Keratinocyte (primary cell): Measurements from ENCODE around the gene VSIG10L2. TPM values are rescaled to one million over a fixed set of nuclear protein-coding genes. Genes with fewer than 3 reads are reported as not detected.
A peak's percentile ranks its signal among the peaks of the same experiment; 100 is the strongest.

Experiments used
- DNase-seq: peaks from one replicate; pipeline ENCODE4 v3.0.0-alpha.2; 2011; ENCODE audit warnings: low read depth, missing footprints, low spot score
- FAIRE-seq: peaks from 2 replicates; lab custom pipeline; 2011; peaks lifted over from hg19 to GRCh38; lab: Jason Lieb, UNC
- H2AFZ ChIP-seq: 2 replicates; pipeline ENCODE4 v1.6.0; 2012; ENCODE audit warnings: low read length, control low read depth, inconsistent platforms; ENCODE audit not compliant: control insufficient read depth
- H3K27ac ChIP-seq: 2 replicates; pipeline ENCODE4 v1.5.1; 2011; ENCODE audit warnings: low read length; ENCODE audit not compliant: control insufficient read depth, insufficient read depth
- H3K27me3 ChIP-seq: 3 replicates; pipeline ENCODE4 v1.6.0; 2011; ENCODE audit warnings: low read length; ENCODE audit not compliant: control insufficient read depth, insufficient read depth; ENCODE audit errors: extremely low read depth
- H3K36me3 ChIP-seq, 2 experiments: 2 replicates in 1 of 2; 3 replicates in 1 of 2; pipeline ENCODE4 v1.5.1; 2011; ENCODE audit warnings: low read length in 2 of 2, mild to moderate bottlenecking in 1 of 2; ENCODE audit not compliant: control insufficient read depth in 2 of 2, insufficient read depth in 2 of 2; ENCODE audit errors: extremely low read depth in 1 of 2
- H3K4me1 ChIP-seq: 3 replicates; pipeline ENCODE4 v1.5.1; 2011; ENCODE audit warnings: low read length; ENCODE audit not compliant: control insufficient read depth, insufficient read depth; ENCODE audit errors: extremely low read depth
- H3K4me2 ChIP-seq: 3 replicates; pipeline ENCODE4 v1.6.0; 2011; ENCODE audit warnings: low read depth, low read length; ENCODE audit not compliant: control insufficient read depth, insufficient read depth; ENCODE audit errors: extremely low read depth
- H3K4me3 ChIP-seq, 3 experiments: fragments of 200-600 bp in 1 of 3; sonication (generic) in 1 of 3; 2 replicates in 2 of 3; 3 replicates in 1 of 3; pipeline ENCODE4 v1.5.1; 2011 to 2016; ENCODE audit warnings: low read length in 3 of 3, mild to moderate bottlenecking in 3 of 3, control low read depth in 2 of 3, inconsistent platforms in 1 of 3, low read depth in 1 of 3, mixed read lengths in 1 of 3, mixed run types in 1 of 3, moderate library complexity in 1 of 3; ENCODE audit not compliant: control insufficient read depth in 2 of 3, insufficient read depth in 2 of 3; ENCODE audit errors: extremely low read depth in 1 of 3
- H3K79me2 ChIP-seq: 2 replicates; pipeline ENCODE4 v1.6.0; 2012; ENCODE audit warnings: low read length; ENCODE audit not compliant: control insufficient read depth, insufficient read depth
- H3K9ac ChIP-seq: 3 replicates; pipeline ENCODE4 v1.6.0; 2011; ENCODE audit warnings: low read length; ENCODE audit not compliant: control insufficient read depth, insufficient read depth; ENCODE audit errors: extremely low read depth
- H3K9me1 ChIP-seq: 3 replicates; pipeline ENCODE4 v1.6.0; 2011; ENCODE audit warnings: low read length; ENCODE audit not compliant: control insufficient read depth, insufficient read depth; ENCODE audit errors: extremely low read depth
- H3K9me3 ChIP-seq: 2 replicates; pipeline ENCODE4 v1.5.1; 2012; ENCODE audit warnings: low read depth, low read length; ENCODE audit not compliant: control insufficient read depth
- H4K20me1 ChIP-seq: 3 replicates; pipeline ENCODE4 v1.6.0; 2011; ENCODE audit warnings: low read length; ENCODE audit not compliant: control insufficient read depth, insufficient read depth; ENCODE audit errors: extremely low read depth
- CTCF ChIP-seq, 3 experiments: IDR thresholded peaks in 1 of 3; conservative IDR thresholded peaks in 1 of 3; optimal IDR thresholded peaks in 1 of 3; 2 replicates in 2 of 3; 3 replicates in 1 of 3; pipeline versions ENCODE3 to v1.5.1; 2011; ENCODE audit warnings: low read length in 3 of 3, mild to moderate bottlenecking in 3 of 3, moderate library complexity in 2 of 3, control low read depth in 1 of 3, inconsistent platforms in 1 of 3; ENCODE audit not compliant: insufficient read depth in 2 of 3; ENCODE audit errors: extremely low read depth in 1 of 3
- EZH2 ChIP-seq: IDR thresholded peaks from one replicate; pipeline ENCODE4 v1.6.1; 2012; ENCODE audit warnings: inconsistent platforms, mild to moderate bottlenecking, low read length, moderate library complexity
- dilution Hi-C: fragments of 300-500 bp; cut with MboI; formaldehyde crosslinking; loops from one replicate; pipeline ENCODE4 v1.7.0; 2020; ENCODE audit warnings: low sequenced_read_pairs; ENCODE audit not compliant: extremely low pct_ligation_motif_present
- polyA plus RNA-seq, 5 experiments: library from polyadenylated mRNA; depleted of rRNA in 3 of 5; stranded (reverse) in 3 of 5; stranded (forward) in 1 of 5; unstranded in 1 of 5; fragments of >200 nt; gene quantifications; 1 replicate in 1 of 5; 2 replicates in 3 of 5; 3 replicates in 1 of 5; pipeline versions ENCODE4 v1.2.1 to v1.2.3, GENCODE V29; 2011 to 2012; ENCODE audit warnings: missing spikeins in 2 of 5, low read depth in 1 of 5, low replicate concordance in 1 of 5

VSIG10L2 gene
- polyA plus RNA-seq, 1 donor (not counting 4 experiments of a cell fraction or from before 2014, with no cell fraction given): 0.09 TPM

GRCh38 chr11:125951731-125952130 lies 5.9 kb downstream of the VSIG10L2 start:
- Histone ChIP-seq H3K4me2 (no peak overlapping the region), H3K4me3 (no peak overlapping the region)

GRCh38 chr11:125952559-125952958 lies 6.7 kb downstream of the VSIG10L2 start:
- DNase-seq (no peak), FAIRE-seq (peak; percentile 61)
- Histone ChIP-seq H3K9ac (no peak overlapping the region), H3K4me1 (peaks cover 22% of the 10 kb centered on the region), H3K9me3 (no peaks in the 10 kb centered on the region), H3K4me2 (peak overlapping the region; percentile 66), H3K4me3 (no peak overlapping the region), H3K36me3 (no peaks in the 10 kb centered on the region), H4K20me1 (no peaks in the 10 kb centered on the region), H3K27me3 (peaks cover 4% of the 10 kb centered on the region), H3K79me2 (no peaks in the 10 kb centered on the region), H3K27ac (no peak overlapping the region), H3K9me1 (no peaks in the 10 kb centered on the region), H2AFZ (no peak overlapping the region)
- no peak for TF ChIP-seq CTCF (optimal IDR thresholded peaks at IDR 0.05 in 1 of 3, IDR thresholded peaks at IDR 0.05 in 1 of 3, conservative IDR thresholded peaks at IDR 0.05 in 1 of 3; ENCODE audit: extremely low read depth in 1 of 3, insufficient read depth in 2 of 3, low read length in 3 of 3)
- no peak for TF ChIP-seq EZH2
- dilution Hi-C loops: no loop called here

More at GRCh38 chr11:125951731-125952130, 5.9 kb downstream of the VSIG10L2 start:
- Histone ChIP-seq H4K20me1 (no peaks in the 10 kb centered on the region), H3K36me3 (no peaks in the 10 kb centered on the region), H3K9ac (no peak overlapping the region), H3K27me3 (peaks cover 1% of the 10 kb centered on the region), H3K4me1 (peaks cover 22% of the 10 kb centered on the region), H3K27ac (no peak overlapping the region), H3K79me2 (no peaks in the 10 kb centered on the region), H3K9me3 (no peaks in the 10 kb centered on the region), H2AFZ (no peak overlapping the region), H3K9me1 (no peaks in the 10 kb centered on the region)
- dilution Hi-C loops: no loop called here
- TF ChIP-seq CTCF (optimal IDR thresholded peaks at IDR 0.05 in 1 of 3, IDR thresholded peaks at IDR 0.05 in 1 of 3, conservative IDR thresholded peaks at IDR 0.05 in 1 of 3; ENCODE audit: extremely low read depth in 1 of 3, insufficient read depth in 2 of 3, low read length in 3 of 3): no peak
- no peak for TF ChIP-seq EZH2
- DNase-seq (no peak), FAIRE-seq (no peak)
